SK-N-SH (cell line): Measurements from ENCODE around the gene SULF2. TPM values are rescaled to one million over a fixed set of nuclear protein-coding genes. Genes with fewer than 3 reads are reported as not detected.

Source experiments
- CTCF ChIA-PET: fragments of 300-600, 350-600 bp; formaldehyde crosslinking; extraction: SDS; loops from one replicate; lab custom pipeline; 2021; lab: Yijun Ruan, JAX
- POLR2A ChIA-PET: fragments of 350-600 bp; sonication (Branson Sonifier 250); formaldehyde crosslinking; extraction: SDS; loops from one replicate; lab custom pipeline; 2020; ENCODE audit warnings: antibody characterized with exemption, inconsistent platforms; lab: Yijun Ruan, JAX
- DNase-seq: peaks from one replicate; pipeline ENCODE4 v3.0.0; 2012
- H2AFZ ChIP-seq: fragments of 200-600 bp; sonication (generic); 2 replicates; pipeline ENCODE4 v1.8.1; 2016; ENCODE audit warnings: antibody characterized with exemption, mild to moderate bottlenecking, low read depth
- H3F3A ChIP-seq: fragments of 200-600 bp; sonication (generic); replicated peaks from 2 replicates; pipeline ENCODE3; 2016; ENCODE audit warnings: antibody characterized with exemption, mild to moderate bottlenecking; ENCODE audit not compliant: insufficient read depth
- H3K27ac ChIP-seq, 2 experiments: fragments of 200-500 bp in 1 of 2; fragments of 200-600 bp in 1 of 2; sonication (Bioruptor generic) in 1 of 2; sonication (generic), shearing (Covaris generic) in 1 of 2; 2 replicates each; pipeline versions ENCODE4 v1.5.1 to v1.6.1; 2014 to 2016; ENCODE audit warnings: low read depth in 2 of 2, inconsistent platforms in 1 of 2, low read length in 1 of 2, mild to moderate bottlenecking in 1 of 2, mixed read lengths in 1 of 2
- H3K27me3 ChIP-seq: fragments of 200-600 bp; sonication (generic), shearing (Covaris generic); 2 replicates; pipeline ENCODE4 v1.6.1; 2016; ENCODE audit warnings: mixed run types; ENCODE audit not compliant: insufficient read depth
- H3K36me3 ChIP-seq, 2 experiments: fragments of 200-500 bp in 1 of 2; fragments of 200-600 bp in 1 of 2; sonication (Bioruptor generic) in 1 of 2; sonication (generic) in 1 of 2; replicated peaks in 1 of 2; 2 replicates each; pipeline versions ENCODE3 to v1.5.1; 2014 to 2016; ENCODE audit warnings: low read length in 1 of 2, mild to moderate bottlenecking in 1 of 2; ENCODE audit not compliant: insufficient read depth in 2 of 2, control insufficient read depth in 1 of 2
- H3K4me1 ChIP-seq, 2 experiments: fragments of 200-500 bp in 1 of 2; fragments of 200-600 bp in 1 of 2; sonication (Bioruptor generic) in 1 of 2; sonication (generic), shearing (Covaris generic) in 1 of 2; 2 replicates each; pipeline versions ENCODE4 v1.5.1 to v1.6.1; 2014 to 2016; ENCODE audit warnings: low read depth in 1 of 2, low read length in 1 of 2, mixed run types in 1 of 2; ENCODE audit not compliant: insufficient read depth in 2 of 2, control insufficient read depth in 1 of 2
- H3K4me2 ChIP-seq: fragments of 200-600 bp; sonication (generic), shearing (Covaris generic); 2 replicates; pipeline ENCODE4 v1.6.1; 2017; ENCODE audit warnings: mixed run types
- H3K4me3 ChIP-seq, 2 experiments: fragments of 200-500 bp in 1 of 2; fragments of 200-600 bp in 1 of 2; sonication (Bioruptor generic) in 1 of 2; sonication (generic), shearing (Covaris generic) in 1 of 2; 2 replicates each; pipeline versions ENCODE4 v1.5.1 to v1.8.1; 2014 to 2016; ENCODE audit warnings: low read depth in 2 of 2, inconsistent platforms in 1 of 2, low read length in 1 of 2, mild to moderate bottlenecking in 1 of 2, mixed read lengths in 1 of 2, moderate library complexity in 1 of 2
- H3K79me2 ChIP-seq: fragments of 200-600 bp; sonication (generic); 2 replicates; pipeline ENCODE4 v1.8.1; 2017; ENCODE audit warnings: mild to moderate bottlenecking; ENCODE audit not compliant: insufficient read depth
- H3K9ac ChIP-seq: fragments of 200-600 bp; sonication (generic); 2 replicates; pipeline ENCODE4 v1.6.1; 2017; ENCODE audit warnings: mixed run types
- H3K9me2 ChIP-seq: fragments of 200-600 bp; sonication (generic); 2 replicates; pipeline ENCODE4 v1.6.1; 2017; ENCODE audit warnings: mixed run types
- H3K9me3 ChIP-seq: fragments of 200-600 bp; sonication (generic); 2 replicates; pipeline ENCODE4 v1.6.1; 2017; ENCODE audit warnings: mixed run types, mild to moderate bottlenecking, moderate library complexity
- H4K20me1 ChIP-seq: fragments of 200-600 bp; sonication (generic); 2 replicates; pipeline ENCODE4 v1.6.1; 2017; ENCODE audit warnings: mild to moderate bottlenecking, mixed run types; ENCODE audit not compliant: insufficient read depth
- CHD2 ChIP-seq: fragments of 150-350 bp; IDR thresholded peaks from 2 replicates; pipeline ENCODE4 v1.6.1; 2018; ENCODE audit warnings: low read length; ENCODE audit not compliant: partially characterized antibody
- CTCF ChIP-seq: fragments of 200-600 bp; sonication (generic); IDR thresholded peaks from 2 replicates; pipeline ENCODE4 v1.6.1; 2017; ENCODE audit warnings: antibody characterized with exemption, mild to moderate bottlenecking, moderate library complexity
- ELF1 ChIP-seq: IDR thresholded peaks from 2 replicates; pipeline ENCODE4 v1.4.0; 2012
- EZH2phosphoT487 ChIP-seq: fragments of 200-600 bp; sonication (generic); IDR thresholded peaks from 2 replicates; pipeline ENCODE4 v1.6.1; 2017; ENCODE audit warnings: low read depth, mixed run types, mild to moderate bottlenecking, antibody characterized with exemption, moderate library complexity, borderline replicate concordance
- FOSL2 ChIP-seq: IDR thresholded peaks from 2 replicates; pipeline ENCODE4 v1.4.0; 2012; ENCODE audit warnings: low read depth, mild to moderate bottlenecking, moderate library complexity, borderline replicate concordance
- FOXJ3 ChIP-seq: sonication (generic); formaldehyde crosslinking; IDR thresholded peaks from 2 replicates; pipeline ENCODE4 v1.5.1; 2020; ENCODE audit warnings: mild to moderate bottlenecking, missing genetic modification reagents
- FOXM1 ChIP-seq: IDR thresholded peaks from 2 replicates; pipeline ENCODE4 v1.4.0; 2012; ENCODE audit warnings: low read depth, mild to moderate bottlenecking
- GABPA ChIP-seq: IDR thresholded peaks from 2 replicates; pipeline ENCODE4 v1.4.0; 2012; ENCODE audit warnings: low read depth, mild to moderate bottlenecking
- MEF2A ChIP-seq: IDR thresholded peaks from 2 replicates; pipeline ENCODE4 v1.4.0; 2012; ENCODE audit warnings: low read depth, borderline replicate concordance
- MXI1 ChIP-seq: IDR thresholded peaks from 2 replicates; pipeline ENCODE4 v1.6.1; 2012; ENCODE audit warnings: mild to moderate bottlenecking, low read depth, low read length, improper control_type of control experiment
- NRF1 ChIP-seq: IDR thresholded peaks from 2 replicates; pipeline ENCODE4 v1.6.1; 2012; ENCODE audit warnings: low read depth, mild to moderate bottlenecking, low read length
- PBX3 ChIP-seq: IDR thresholded peaks from 2 replicates; pipeline ENCODE4; 2012
- RAD21 ChIP-seq: IDR thresholded peaks from 2 replicates; pipeline ENCODE4 v1.6.1; 2012; ENCODE audit warnings: mild to moderate bottlenecking, low read length
- RCOR1 ChIP-seq: fragments of 150-350 bp; IDR thresholded peaks from 2 replicates; pipeline ENCODE4 v1.6.1; 2017; ENCODE audit warnings: antibody characterized with exemption, low read length
- REST ChIP-seq: IDR thresholded peaks from 2 replicates; pipeline ENCODE4 v1.6.1; 2012; ENCODE audit warnings: mild to moderate bottlenecking, low read depth, low read length, moderate library complexity
- RFX5 ChIP-seq: IDR thresholded peaks from 2 replicates; pipeline ENCODE4 v1.6.1; 2012; ENCODE audit warnings: mild to moderate bottlenecking, improper control_type of control experiment, low read length
- SIN3A ChIP-seq: IDR thresholded peaks from 2 replicates; pipeline ENCODE4 v1.6.1; 2012; ENCODE audit warnings: low read depth, mild to moderate bottlenecking, low read length, moderate library complexity, borderline replicate concordance
- SMC3 ChIP-seq: IDR thresholded peaks from 2 replicates; pipeline ENCODE4 v1.6.1; 2012; ENCODE audit warnings: low read depth, low read length, improper control_type of control experiment
- TCF12 ChIP-seq: IDR thresholded peaks from 2 replicates; pipeline ENCODE4 v1.4.0; 2012
- YY1 ChIP-seq: IDR thresholded peaks from 2 replicates; pipeline ENCODE4 v1.4.0; 2012; ENCODE audit warnings: low read depth, mild to moderate bottlenecking
- WGBS: methylation state at CpG from one replicate; pipeline ENCODE4 v1.1.6; 2017; ENCODE audit warnings: low lambda C conversion rate; 5-methylcytosine and 5-hydroxymethylcytosine counted together
- polyA plus RNA-seq, 3 experiments: library from polyadenylated mRNA; depleted of rRNA; stranded (reverse); fragments of >200 nt; gene quantifications; 2 replicates each; pipeline ENCODE4 v1.2.3, GENCODE V29; 2012

Gene SULF2
- polyA plus RNA-seq, 1 of the 3 experiments (the other 2 are of a cell fraction): 20.2 TPM

- H3K27me3 ChIP-seq: no peaks in the 10 kb centered on the region
- peaks cover 3 to 4% of the 10 kb centered on the region in 2 experiments; a peak in 2 of 4 replicates for H3K4me1 ChIP-seq
- DNase-seq: no peak
- H3K9me2 ChIP-seq: no peaks in the 10 kb centered on the region
- H3K27ac ChIP-seq: no peak overlapping the region
- H3K4me3 ChIP-seq: no peak overlapping the region
- WGBS: 94% methylated on average over 16 of the region's 16 CpGs
- ChIA-PET POLR2A (no interaction called here), CTCF (interaction anchor here (0.9 to 24.9 kb wide), 20 partner anchors 10 to 973 kb away, joined by 3 to 437 read pairs (median 4); no protein-coding TSS in a partner anchor)
- no peak overlapping the region for H3K9ac ChIP-seq
- H3K9me3 ChIP-seq: no peaks in the 10 kb centered on the region
- H2AFZ ChIP-seq: no peak overlapping the region
- peaks cover under 1 to 41% of the 10 kb centered on the region in 2 experiments for H3K36me3 ChIP-seq
- H4K20me1 ChIP-seq: no peaks in the 10 kb centered on the region
- no peaks in the 10 kb centered on the region for H3F3A ChIP-seq
- no peak overlapping the region for H3K4me2 ChIP-seq
- H3K79me2 ChIP-seq: no peaks in the 10 kb centered on the region
- no peak for TF ChIP-seq REST
- no peak for TF ChIP-seq TCF12
- TF ChIP-seq FOSL2: no peak
- no peak for TF ChIP-seq GABPA
Measured at GRCh38 chr20:47662483-47663353, 122.6 kb downstream of the SULF2 start.

GRCh38 chr20:47661714-47662113 is 123.6 kb downstream of the SULF2 start:
- Histone ChIP-seq H3K4me1 (peaks cover 3 to 4% of the 10 kb centered on the region in 2 experiments; a peak in 2 of 4 replicates), H3K27ac (no peak overlapping the region), H3K4me3 (no peak overlapping the region), H3K27me3 (no peaks in the 10 kb centered on the region), H3K9me3 (no peaks in the 10 kb centered on the region), H2AFZ (no peak overlapping the region), H4K20me1 (no peaks in the 10 kb centered on the region), H3K79me2 (no peaks in the 10 kb centered on the region), H3K4me2 (no peak overlapping the region), H3K9ac (no peak overlapping the region), H3F3A (no peaks in the 10 kb centered on the region), H3K9me2 (no peaks in the 10 kb centered on the region), H3K36me3 (peaks cover 5 to 48% of the 10 kb centered on the region in 2 experiments)
- TF ChIP-seq RCOR1 (no peak), CTCF (no peak), SMC3 (no peak), FOXJ3 (CRISPR knock-in tag) (no peak), MXI1 (no peak), NRF1 (no peak), CHD2 (no peak), PBX3 (no peak), SIN3A (no peak), ELF1 (no peak), YY1 (no peak), MEF2A (no peak), FOXM1 (no peak), TCF12 (no peak), RFX5 (no peak), EZH2phosphoT487 (no peak), FOSL2 (no peak), RAD21 (no peak)
- CTCF ChIA-PET: interaction anchor here (1.1 to 24.9 kb wide), 7 partner anchors 12 to 961 kb away, joined by 3 to 437 read pairs (median 6); no protein-coding TSS in a partner anchor
- POLR2A ChIA-PET: no interaction called here
- 94% methylated on average over 3 of the region's 7 CpGs for WGBS
- no peak for DNase-seq
